ENCODE results near the gene SKAP1.

SKAP1 gene

DNA sequence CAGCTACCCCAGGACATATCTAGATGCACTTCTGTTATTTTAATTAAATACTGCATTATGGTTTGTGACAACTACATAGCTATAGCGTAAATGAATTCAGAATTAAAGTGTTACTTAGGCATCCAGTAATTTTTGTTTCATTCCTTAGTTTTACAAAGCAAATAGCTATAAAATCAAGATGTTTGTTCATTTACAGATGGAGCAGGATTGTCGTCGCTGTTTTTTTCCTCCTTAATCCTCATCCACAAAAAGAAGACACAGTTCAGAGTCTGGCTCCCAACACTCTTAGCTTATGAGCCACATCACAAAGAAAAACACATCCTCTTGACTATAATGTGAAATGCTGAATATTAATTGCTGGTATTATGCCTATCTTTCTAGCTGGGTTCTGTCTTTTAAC is 278.8 kb downstream of the SKAP1 start:
- DNase-seq (ENCODE audit: low read depth in 2 of 2, low spot score in 1 of 2): no peak

DNA sequence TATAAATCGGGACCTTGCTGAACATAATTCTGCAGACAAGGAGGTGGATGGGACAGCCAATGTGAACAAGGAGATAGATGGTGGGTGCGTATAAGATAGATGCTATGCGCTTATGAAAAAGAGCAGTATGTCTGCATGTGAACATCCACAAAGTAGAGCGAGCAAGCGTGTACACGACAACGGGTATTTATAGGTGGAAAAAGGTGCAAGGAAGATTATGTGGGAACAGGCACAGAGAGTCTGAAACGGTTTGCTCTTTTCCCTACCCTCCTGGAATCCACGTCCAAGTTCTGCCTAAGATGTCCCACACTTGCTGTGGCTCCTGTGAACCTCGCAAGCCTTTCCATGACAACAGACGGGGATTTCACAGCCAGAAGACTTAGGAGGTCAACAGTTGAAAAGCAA is 279.4 kb downstream of the SKAP1 start:
- no peak for DNase-seq (ENCODE audit: low read depth in 2 of 2, low spot score in 1 of 2)

DNA sequence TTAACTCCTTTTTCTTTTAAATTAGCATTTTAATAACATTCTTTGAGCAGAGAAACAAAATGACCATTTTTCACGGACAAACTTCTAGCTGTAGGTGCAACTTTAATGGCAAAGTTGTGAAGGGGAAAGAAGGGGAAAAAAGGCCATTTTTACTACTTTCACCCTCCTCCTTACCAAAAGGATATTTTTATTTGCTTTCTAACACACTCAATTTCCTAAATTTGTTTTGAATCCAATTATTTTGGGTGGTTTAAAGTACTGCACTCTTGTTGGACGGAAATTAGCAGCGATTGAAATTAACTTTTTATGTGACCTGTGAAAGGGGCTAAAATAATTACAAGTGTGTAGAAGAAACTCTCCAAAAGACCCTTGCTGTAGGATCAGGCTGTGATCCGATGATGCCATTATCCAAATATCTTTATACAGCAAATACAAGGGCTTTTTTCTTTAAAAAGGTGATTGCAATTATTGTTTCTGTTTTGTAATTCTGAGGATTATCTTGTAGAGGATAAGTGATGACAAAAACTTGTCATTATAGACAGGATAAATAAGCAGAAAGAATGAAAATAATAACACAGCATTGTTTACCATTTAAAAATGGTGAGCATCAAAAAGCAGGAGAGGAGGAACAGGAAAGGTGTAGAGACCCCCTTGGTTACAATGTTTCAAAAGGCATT is 280.1 kb downstream of the SKAP1 start:
- DNase-seq (ENCODE audit: low read depth in 2 of 2, low spot score in 1 of 2): no peak

DNA sequence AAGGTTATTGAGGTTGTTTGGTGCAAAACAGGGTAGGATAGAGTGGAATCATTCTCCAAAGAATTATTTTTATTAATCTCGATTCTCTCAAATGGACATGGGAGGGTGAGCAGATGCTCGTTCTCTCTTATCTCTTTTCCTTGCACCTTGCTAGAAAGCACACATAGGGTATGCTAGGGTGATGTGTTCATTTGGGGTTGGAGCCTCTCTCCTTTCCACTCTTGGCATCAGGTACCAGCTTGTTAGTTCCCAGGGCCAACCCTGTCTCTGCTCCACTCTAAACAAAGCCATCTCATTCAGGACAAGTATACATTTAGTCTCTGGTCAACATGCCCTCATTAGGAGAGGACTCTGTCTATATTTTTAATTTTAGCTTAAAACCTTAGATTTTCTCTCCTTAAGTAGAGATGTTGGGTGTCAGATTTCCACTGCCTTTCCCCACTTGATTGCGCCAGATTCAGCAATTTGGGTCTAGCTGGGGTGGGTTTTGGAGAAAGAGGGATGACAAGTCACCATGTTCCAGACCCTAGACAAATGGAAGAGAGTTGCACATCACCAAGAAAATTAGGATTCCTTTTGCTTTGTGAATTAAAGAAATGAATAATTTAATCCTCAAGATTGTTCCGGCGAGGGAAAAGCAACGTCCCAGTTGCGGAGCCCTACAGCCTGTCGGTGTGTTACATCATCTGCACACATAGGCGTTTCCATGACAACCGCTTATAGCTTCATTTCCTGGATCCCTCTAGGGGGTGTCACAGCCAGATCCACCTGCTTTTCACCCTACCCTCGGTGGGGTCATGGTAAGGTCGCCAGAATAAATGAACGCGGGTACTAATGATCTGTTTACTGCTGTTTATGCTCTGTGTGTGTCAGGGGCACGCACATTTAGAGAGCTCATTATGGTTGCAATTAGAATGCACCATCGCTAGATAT is 280.9 kb downstream of the SKAP1 start:
- no peak for DNase-seq (ENCODE audit: low read depth in 2 of 2, low spot score in 1 of 2)

DNA sequence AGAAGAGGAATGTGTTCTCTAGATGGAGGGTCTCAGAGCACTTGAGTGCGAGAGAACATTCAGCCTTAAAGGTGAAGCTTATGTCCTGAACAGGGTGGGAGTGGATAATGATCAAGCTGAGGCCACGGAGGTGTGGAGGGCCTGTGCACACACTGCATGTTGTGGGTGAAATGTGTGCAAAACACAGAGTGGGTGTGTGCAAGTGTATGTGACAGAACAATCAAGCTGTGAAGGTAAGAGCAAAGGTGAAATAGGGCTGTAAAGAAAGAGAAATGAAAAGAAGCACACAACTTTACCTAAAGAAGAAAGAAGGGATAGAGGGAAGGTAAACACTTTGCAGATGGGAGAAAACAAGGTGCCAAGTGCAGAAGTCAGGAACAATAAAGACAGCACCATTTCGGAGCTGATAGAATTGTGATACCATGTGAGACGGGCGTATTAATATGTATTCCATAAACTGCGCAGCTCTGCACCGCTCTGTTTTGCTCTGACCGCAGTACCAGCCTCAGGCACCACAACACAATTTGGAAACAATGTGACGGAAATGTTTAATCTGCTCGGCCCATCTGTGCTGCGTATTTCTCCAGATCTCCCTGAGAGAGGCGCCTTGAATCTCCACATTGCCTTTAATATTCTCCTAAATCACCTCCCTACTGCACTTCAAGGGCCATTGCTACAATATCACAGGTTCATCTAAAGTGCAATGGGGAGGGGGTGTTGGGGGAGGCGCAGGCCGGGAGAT is 281.8 kb downstream of the SKAP1 start:
- no peak for DNase-seq (ENCODE audit: low read depth in 2 of 2, low spot score in 1 of 2)

DNA sequence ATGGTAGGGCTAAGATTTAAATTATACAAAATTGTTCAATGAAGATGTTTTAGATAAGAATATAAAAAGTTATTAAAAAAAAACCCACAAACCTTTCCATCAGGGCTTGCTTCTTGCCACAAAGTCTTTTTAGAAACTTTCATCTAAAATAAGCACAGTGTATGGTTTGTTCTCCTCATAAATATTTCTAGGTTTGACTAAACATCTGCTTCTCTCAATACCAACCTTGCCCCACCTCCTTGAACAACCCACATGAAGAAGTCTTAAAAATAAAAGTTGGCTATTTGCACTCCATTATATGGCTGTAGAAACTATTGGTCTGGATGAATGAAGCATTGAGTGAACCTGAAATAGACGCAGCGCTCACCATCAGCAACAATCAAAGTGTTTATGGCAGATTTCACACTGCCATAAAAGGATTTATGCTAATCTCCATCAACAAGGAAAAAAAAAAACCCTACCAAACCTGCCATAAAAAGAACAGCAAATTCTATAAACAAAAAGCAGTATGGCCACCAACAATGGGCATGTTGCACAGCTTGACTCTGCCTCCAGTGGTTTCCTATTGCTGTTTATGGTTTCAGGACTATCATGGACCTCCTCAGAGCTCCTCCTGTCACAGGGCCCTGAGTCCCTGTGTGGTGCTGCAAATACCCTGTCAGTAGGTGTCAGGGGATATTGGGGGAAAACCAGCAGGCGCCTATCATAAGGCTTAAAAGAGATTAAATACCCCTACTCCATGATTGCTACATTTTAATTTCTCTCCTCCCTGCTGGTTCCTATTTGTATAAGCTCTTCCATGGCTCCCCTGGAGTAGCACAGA is 284.8 kb downstream of the SKAP1 start:
- DNase-seq (ENCODE audit: low read depth in 2 of 2, low spot score in 1 of 2): no peak

DNA sequence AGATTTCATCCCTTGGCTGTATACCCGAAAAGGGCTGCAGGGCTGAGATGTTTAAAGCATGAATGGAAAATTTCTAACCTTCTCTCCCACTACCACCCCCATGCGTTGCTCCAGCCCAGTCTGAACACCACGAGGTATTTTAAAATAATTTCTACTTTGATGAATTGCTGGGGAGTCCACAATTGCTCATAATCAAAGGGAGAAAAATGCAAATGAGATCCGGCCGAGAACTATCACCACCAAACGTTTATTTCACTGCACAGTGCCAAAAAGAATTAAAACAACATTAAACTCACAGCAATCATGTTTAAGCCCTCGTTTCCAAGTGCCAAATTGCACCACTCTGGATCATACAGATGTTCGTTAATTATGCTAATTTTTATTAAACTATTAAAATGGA is 285.8 kb downstream of the SKAP1 start:
- DNase-seq (ENCODE audit: low read depth in 2 of 2, low spot score in 1 of 2): no peak

DNA sequence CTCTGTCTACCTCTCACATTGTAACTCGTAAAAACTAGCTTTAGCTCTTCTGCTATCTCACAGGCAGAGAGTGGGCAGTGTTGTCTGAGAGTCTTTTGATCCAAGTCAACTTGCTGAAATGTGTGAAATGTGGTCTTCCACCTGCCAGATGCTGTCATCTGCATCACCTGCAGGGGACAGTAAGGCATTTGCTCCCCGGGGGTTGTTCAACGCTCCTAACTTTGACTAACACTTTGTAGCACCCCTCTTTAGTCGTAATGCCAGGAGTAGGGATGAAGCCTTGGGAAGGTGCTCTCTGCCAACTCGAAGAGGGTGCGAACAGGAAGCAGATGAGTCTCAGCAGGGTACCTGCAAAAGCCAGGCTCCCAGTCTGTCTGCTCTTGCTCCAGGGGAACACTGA is 286.4 kb downstream of the SKAP1 start:
- DNase-seq (ENCODE audit: low read depth in 2 of 2, low spot score in 1 of 2): no peak

DNA sequence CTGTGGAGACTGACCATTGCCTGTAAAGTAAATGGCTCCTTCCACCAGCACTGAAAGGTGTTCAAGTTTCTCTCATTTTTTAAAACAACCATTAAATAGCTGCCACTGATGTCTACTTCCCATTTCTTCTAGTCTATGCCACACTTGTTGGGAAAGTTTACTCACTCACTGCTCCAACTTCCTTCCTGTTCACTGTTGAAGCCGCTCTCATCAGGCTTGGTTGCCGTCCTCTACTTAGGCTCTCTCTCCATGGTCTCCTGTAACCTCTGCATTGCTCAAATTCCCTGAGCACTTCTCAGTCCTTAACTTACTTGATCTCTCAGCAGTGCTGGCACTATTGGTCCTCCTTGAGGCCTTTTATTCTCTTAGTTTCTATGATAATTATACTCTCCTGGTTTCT is 290.1 kb downstream of the SKAP1 start:
- no peak for DNase-seq (ENCODE audit: low read depth in 2 of 2, low spot score in 1 of 2)

DNA sequence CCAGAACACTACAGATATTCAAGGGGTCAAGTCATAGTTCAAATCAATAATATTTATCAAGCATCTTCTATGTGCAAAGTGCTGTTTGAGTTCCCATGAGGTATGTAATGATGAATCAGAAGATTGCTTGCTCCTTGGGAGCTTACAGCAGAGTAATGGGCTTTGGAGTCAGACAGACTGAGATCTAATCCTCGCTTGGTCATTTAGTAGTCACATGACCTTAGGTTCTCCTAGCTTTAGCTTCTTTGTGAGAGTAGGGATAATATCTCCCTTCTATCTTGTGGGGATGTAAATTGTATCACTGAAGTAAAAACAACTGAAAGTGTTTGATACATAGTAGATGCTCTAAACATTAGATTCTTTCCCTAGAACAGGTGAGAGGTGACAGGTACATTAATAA is 292.4 kb downstream of the SKAP1 start:
- DNase-seq (ENCODE audit: low read depth in 2 of 2, low spot score in 1 of 2): no peak

DNA sequence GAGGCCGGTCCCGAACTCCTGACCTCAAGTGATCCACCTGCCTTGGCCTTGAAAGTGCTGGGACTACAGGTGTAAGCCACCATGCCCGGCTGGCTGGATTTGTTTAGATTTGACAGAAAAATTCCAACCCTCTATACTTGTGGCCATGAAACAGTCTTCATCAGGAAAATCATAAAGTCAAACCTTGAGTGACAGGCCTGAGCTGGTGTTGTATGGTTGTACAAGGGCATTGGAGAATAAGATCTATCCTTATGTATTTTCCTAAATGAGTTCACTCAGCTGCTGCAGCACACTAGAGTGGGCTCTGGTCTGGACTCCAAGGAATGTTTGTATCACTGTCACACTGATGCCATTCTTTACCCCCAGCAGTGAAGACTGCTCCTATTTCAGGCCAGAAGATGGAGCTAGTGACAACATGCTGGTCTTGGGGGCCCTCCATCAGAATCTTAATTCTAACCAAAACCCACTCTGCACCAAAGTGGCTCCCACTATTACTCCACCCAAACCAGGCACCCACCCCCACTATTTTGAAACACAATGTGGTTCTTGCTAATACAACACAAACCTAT is 295.0 kb downstream of the SKAP1 start:
- no peak for DNase-seq (ENCODE audit: low read depth in 2 of 2, low spot score in 1 of 2)

DNA sequence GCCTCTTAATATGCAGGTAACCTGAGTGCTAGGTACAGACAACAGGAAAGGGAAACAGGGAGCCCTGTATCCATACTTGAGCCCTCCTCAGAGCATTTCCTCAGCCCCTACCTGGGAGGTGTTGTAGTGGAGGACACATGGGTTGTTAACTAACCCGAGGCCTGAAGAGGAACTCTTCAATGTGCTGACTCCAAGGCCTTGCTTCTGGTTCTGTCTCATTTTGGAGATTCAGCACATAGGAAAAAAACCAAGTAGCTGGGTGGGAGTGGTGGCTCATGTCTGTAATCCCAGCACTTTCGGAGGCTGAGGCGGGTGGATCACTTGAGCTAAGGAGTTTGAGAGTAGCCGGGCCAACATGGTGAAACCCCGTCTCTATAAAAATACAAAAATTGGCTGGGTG is 297.6 kb downstream of the SKAP1 start:
- no peak for DNase-seq (ENCODE audit: low read depth in 2 of 2, low spot score in 1 of 2)

DNA sequence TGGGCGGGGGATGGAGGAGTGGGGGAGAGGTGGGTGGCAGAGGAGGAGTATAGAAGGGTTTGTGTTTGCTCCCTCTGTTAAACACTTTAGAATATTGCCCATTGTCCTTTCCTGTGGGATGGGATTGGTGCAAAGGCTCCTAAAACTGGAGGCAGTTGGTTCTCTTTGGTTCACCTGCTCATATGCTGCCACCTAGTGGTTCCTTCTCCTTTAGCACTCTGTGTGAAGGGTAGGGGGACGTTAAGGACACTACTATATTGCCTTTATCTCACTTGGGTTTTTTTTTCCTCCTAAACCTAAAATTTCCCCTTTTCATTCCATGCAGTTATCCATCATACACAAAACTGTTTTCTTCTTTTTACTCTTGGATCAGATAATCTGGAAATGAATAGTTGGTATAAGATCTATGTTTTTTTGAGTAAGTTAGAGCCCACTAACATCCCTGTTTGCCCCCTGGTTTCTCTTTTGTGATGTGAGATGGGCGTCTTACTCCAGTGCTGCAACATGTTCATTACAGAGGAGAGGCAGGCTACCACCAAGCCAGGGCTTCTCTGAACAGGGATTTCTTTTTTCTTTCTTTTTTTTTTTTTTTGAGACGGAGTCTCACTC is 298.7 kb downstream of the SKAP1 start:
- peak; percentile 7 to 21 for DNase-seq (ENCODE audit: low read depth in 2 of 2, low spot score in 1 of 2)

DNA sequence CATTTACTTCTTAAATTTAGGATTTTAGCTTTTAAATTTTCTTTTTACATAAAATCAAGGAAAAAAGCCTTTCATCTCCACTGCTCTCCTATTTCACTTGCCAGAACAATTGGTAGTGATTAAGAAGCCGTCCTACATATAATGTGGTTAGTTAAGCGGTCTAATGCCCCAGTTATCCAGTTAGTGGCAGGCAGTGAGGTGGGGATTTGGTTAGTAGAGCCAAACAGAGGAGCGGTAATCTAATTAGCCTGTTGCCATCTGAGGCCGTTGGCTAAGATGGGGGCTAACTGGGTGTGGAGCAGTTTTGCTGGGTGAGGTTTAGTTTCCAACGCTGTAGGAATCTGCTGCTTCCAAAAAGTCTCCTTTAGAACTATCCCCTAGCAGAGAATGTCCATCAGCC is 300.0 kb downstream of the SKAP1 start:
- no peak for DNase-seq (ENCODE audit: low read depth in 2 of 2, low spot score in 1 of 2)

DNA sequence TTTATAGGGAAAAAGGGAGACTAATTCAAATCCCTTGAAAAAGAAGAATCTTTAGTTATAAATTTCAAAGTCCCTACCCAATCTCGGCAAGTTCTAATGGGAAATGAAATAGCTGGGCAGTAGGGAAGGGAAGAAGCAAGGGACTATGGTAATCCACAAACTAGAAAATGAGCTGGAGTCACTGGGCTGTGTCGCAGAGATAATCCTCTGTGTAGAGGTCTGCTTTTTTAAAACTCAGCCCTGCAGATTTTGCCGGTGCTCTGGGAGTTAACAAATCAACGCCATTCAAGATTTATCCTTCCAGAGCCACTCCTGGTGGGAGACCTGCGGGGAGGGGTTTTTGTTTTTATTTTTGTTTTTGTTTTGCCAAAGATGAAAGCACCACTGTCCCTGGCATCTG is 301.6 kb downstream of the SKAP1 start:
- DNase-seq (ENCODE audit: low read depth in 2 of 2, low spot score in 1 of 2): no peak

DNA sequence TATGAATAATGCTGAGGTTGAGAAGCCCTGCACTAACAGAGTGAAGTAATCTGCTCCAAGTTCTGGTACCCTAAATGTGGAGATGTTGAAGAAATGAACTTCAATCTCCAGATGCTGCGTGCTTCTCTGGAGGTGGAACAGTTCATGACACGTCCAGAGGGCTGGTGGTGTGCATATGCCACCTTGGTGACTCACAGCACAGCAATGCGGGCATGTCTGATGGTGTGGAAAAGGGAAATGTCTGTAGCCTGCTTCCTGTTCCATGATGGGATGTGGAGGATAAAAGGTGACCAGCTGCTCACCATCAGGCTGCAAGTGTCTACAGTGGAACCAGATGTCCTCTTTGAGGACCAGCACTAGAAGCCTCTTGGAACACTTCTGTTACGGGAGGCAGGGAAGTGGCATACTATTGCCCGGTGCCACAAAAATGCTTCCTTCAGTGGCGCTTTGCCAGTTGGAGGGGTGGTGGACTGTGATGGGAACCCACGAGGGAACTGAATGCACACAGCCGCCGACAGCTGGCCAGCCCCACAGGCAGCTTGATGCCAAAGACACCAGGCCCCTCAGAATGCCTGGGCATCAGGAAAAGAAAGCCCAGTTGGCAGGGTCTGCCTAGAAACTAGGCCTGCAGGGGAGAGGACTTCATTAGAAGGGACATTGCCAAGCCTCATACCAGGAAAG is 302.5 kb downstream of the SKAP1 start:
- DNase-seq (ENCODE audit: low read depth in 2 of 2, low spot score in 1 of 2): no peak

DNA sequence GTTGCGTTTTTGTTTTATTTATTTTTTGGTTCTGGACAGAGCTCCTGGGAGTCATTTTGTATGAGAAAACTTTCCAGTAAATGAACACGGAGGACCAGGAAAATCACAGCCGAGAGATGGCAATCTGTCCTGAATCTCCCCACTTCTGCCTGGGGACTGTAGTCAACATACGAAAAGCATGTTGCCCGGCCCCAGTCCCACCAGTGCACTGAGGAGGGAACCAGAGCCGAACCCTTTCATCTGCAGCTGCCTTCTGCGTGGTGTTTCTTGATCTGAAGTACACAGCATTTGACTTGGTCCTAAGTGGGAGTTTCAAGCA is 303.5 kb downstream of the SKAP1 start:
- no peak for DNase-seq (ENCODE audit: low read depth in 2 of 2, low spot score in 1 of 2)

DNA sequence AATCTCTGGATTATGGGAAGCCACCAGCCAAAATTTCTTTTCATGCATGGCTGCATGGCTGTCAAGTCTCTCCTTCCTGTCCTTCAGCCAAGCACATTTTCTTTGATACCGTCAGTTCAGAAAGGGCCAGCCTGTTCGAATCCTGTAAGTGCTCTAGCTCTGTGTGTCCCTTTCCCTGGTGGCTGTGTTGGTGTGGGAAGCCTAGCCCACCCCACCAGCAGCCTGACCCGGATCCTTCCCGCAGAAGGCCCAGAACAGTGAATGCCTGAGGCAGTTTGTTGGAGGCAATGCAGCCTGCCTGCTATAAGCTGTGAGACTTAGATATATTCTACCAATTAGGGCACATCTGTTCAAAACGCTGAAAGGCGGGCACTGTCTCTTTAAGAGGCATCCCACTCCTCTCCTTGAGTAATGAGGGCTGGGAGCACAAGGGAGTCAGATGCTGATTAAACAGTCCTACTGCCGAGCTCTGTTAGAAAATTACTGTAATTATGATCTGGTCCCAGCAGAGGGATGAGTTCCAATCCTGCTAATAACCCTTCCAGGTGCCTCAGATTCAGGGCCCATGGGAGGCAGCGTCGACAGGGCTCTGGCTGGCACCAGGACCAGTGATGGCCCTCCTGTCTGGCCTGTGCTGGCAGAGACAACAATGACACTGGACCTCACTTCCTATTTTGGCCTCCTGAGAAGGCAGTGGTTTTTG is 304.0 kb downstream of the SKAP1 start:
- no peak for DNase-seq (ENCODE audit: low read depth in 2 of 2, low spot score in 1 of 2)

DNA sequence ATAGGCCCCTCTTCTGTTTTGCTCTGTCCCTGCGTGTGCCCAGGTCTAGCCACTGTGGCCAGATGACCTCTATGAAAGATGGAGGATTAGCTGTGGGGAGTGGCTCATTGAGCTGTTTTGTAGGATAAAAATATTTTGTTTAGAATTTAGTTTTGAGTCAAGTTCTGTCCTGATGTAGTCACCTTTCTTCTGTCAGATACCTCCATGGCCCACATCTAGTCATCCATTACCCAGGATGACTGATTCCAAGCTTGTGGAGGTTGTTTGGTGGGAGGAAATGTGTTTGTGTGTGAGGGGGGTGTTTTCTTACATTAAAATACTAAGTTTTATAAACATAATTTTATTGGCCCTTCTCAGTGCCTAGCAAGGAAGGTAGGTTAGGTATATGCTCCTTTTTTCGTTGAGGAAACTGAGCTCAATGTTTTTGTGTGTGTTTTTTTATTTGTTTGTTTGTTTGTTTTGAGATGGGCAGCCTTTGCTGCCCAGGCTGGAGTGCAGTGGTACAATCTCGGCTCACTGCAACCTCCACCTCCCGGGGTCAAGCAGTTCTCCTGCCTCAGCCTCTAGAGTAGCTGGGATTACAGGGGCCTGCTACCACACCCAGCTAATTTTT is 306.1 kb downstream of the SKAP1 start:
- no peak for DNase-seq (ENCODE audit: low read depth in 2 of 2, low spot score in 1 of 2)
